Fibroblast of villous mesenchyme (primary cell): ENCODE measurements around the gene CD69. TPM values are rescaled to one million over a fixed set of nuclear protein-coding genes. Genes with fewer than 3 reads are reported as not detected.
"Not testable (repeated sequence)": the region's sequence is repeated elsewhere in the genome, so short reads cannot be mapped to it uniquely, and the experiment has no call there.

ENCODE experiments used
- DNase-seq: peaks from one replicate; pipeline ENCODE4 v3.0.0-alpha.2; 2010; ENCODE audit warnings: low read depth
- H3K4me3 ChIP-seq: 2 replicates; pipeline ENCODE4 v1.5.1; 2011; ENCODE audit warnings: low read depth, mild to moderate bottlenecking, low read length
- CTCF ChIP-seq: IDR thresholded peaks from 2 replicates; pipeline ENCODE4 v1.5.1; 2012; ENCODE audit warnings: low read depth, mild to moderate bottlenecking, low read length; ENCODE audit not compliant: insufficient read depth
- total RNA-seq: library from RNA; depleted of rRNA; stranded (reverse); fragments of >200 nt; gene quantifications from 2 replicates; pipeline ENCODE4 v1.2.3, GENCODE V29; 2012

Gene CD69
- total RNA-seq, 1 donor: not detected

- no peak for TF ChIP-seq CTCF
- no peak overlapping the region for H3K4me3 ChIP-seq
- no peak for DNase-seq
These were observed 40.9 kb downstream of the CD69 start for GRCh38 chr12:9719790-9720189.

GRCh38 chr12:9718968-9719367 lies 41.7 kb downstream of the CD69 start:
- no peak overlapping the region for H3K4me3 ChIP-seq
- TF ChIP-seq CTCF: no peak
- no peak for DNase-seq

GRCh38 chr12:9717070-9717925 lies 43.4 kb downstream of the CD69 start:
- no peak for TF ChIP-seq CTCF
- H3K4me3 ChIP-seq: no peak overlapping the region
- DNase-seq: no peak

GRCh38 chr12:9713032-9713558 lies 47.6 kb downstream of the CD69 start:
- H3K4me3 ChIP-seq, DNase-seq: not testable (repeated sequence)

GRCh38 chr12:9711664-9712063 lies 49.0 kb downstream of the CD69 start:
- H3K4me3 ChIP-seq: no peak overlapping the region
- no peak for TF ChIP-seq CTCF
- peak; percentile 26 for DNase-seq

- no peak overlapping the region for H3K4me3 ChIP-seq
- no peak for TF ChIP-seq CTCF
- DNase-seq: no peak
These were observed 49.9 kb downstream of the CD69 start for GRCh38 chr12:9710584-9711375.

- no peak for TF ChIP-seq CTCF
These were observed 51.8 kb downstream of the CD69 start for GRCh38 chr12:9708853-9709252.

More at GRCh38 chr12:9708853-9709252, 51.8 kb downstream of the CD69 start:
- H3K4me3 ChIP-seq: no peak overlapping the region
- DNase-seq: no peak
